Measurements from ENCODE around the gene TMC6.

DNA sequence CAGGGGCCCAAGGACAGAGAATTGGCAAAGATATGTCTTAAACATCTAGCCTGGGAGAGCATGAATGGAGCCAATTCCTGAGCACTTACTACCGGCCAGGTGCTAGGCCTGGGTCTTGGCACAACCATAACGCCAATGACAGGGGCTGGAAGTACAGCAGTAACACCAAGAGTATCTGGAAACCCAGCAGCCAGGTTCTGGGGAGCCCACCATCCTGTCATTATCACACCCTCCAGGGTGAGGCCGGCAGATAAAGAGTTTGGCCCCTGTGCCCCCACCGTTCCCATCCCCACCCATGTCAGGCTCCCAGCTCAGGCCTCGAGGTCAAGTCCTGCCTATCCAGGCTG is 1.5 kb upstream of the TMC6 start:
- TF ChIP-seq, protein P1, sequence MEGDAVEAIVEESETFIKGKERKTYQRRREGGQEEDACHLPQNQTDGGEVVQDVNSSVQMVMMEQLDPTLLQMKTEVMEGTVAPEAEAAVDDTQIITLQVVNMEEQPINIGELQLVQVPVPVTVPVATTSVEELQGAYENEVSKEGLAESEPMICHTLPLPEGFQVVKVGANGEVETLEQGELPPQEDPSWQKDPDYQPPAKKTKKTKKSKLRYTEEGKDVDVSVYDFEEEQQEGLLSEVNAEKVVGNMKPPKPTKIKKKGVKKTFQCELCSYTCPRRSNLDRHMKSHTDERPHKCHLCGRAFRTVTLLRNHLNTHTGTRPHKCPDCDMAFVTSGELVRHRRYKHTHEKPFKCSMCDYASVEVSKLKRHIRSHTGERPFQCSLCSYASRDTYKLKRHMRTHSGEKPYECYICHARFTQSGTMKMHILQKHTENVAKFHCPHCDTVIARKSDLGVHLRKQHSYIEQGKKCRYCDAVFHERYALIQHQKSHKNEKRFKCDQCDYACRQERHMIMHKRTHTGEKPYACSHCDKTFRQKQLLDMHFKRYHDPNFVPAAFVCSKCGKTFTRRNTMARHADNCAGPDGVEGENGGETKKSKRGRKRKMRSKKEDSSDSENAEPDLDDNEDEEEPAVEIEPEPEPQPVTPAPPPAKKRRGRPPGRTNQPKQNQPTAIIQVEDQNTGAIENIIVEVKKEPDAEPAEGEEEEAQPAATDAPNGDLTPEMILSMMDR (conservative IDR thresholded peaks at IDR 0.05; ENCODE audit: low read length) = no peak
- no peak for TF ChIP-seq EZH2phosphoT487 (IDR thresholded peaks at IDR 0.05; ENCODE audit: borderline replicate concordance)

Data from Loucy (cell line).